ENCODE measurements around the gene RBMS1.

Gene RBMS1

GRCh38 chr2:160510617-160511016 is 17.0 kb upstream of the RBMS1 start:
- Mint-ChIP-seq H3K9me3 (peaks cover 3% of the 10 kb centered on the region), H3K4me3 (no peak overlapping the region), H3K36me3 (ENCODE audit: low read depth) (no peaks in the 10 kb centered on the region), H3K4me1 (ENCODE audit: low read depth) (peaks cover 32% of the 10 kb centered on the region), H3K27ac (no peak overlapping the region), H3K27me3 (no peaks in the 10 kb centered on the region)

- Mint-ChIP-seq H3K9me3 (peaks cover 3% of the 10 kb centered on the region), H3K27ac (no peak overlapping the region), H3K36me3 (ENCODE audit: low read depth) (no peaks in the 10 kb centered on the region), H3K27me3 (no peaks in the 10 kb centered on the region), H3K4me1 (ENCODE audit: low read depth) (peaks cover 23% of the 10 kb centered on the region), H3K4me3 (no peak overlapping the region)
Observed at GRCh38 chr2:160509016-160509415, 15.4 kb upstream of the RBMS1 start.

- peaks cover 22% of the 10 kb centered on the region for H3K4me1 Mint-ChIP-seq (ENCODE audit: low read depth)
- no peak overlapping the region for H3K27ac Mint-ChIP-seq
- no peaks in the 10 kb centered on the region for H3K27me3 Mint-ChIP-seq
- H3K9me3 Mint-ChIP-seq = peaks cover 3% of the 10 kb centered on the region
- no peaks in the 10 kb centered on the region for H3K36me3 Mint-ChIP-seq (ENCODE audit: low read depth)
- no peak overlapping the region for H3K4me3 Mint-ChIP-seq
Observed at GRCh38 chr2:160507464-160507863, 13.9 kb upstream of the RBMS1 start.

- H3K4me1 Mint-ChIP-seq (ENCODE audit: low read depth) = peaks cover 17% of the 10 kb centered on the region
- H3K9me3 Mint-ChIP-seq = peaks cover under 1% of the 10 kb centered on the region
- H3K4me3 Mint-ChIP-seq = peak overlapping the region; percentile 12
- no peaks in the 10 kb centered on the region for H3K27me3 Mint-ChIP-seq
- H3K27ac Mint-ChIP-seq = peak overlapping the region; percentile 61
- H3K36me3 Mint-ChIP-seq (ENCODE audit: low read depth) = no peaks in the 10 kb centered on the region
Observed at GRCh38 chr2:160507046-160507407, 13.4 kb upstream of the RBMS1 start.

GRCh38 chr2:160506371-160507045 is 12.9 kb upstream of the RBMS1 start:
- no peaks in the 10 kb centered on the region for H3K27me3 Mint-ChIP-seq
- H3K4me1 Mint-ChIP-seq (ENCODE audit: low read depth) = peaks cover 17% of the 10 kb centered on the region
- H3K9me3 Mint-ChIP-seq = no peaks in the 10 kb centered on the region
- no peaks in the 10 kb centered on the region for H3K36me3 Mint-ChIP-seq (ENCODE audit: low read depth)
- peak overlapping the region; percentile 12 for H3K4me3 Mint-ChIP-seq
- H3K27ac Mint-ChIP-seq = peak overlapping the region; percentile 61

- Mint-ChIP-seq H3K36me3 (ENCODE audit: low read depth) (no peaks in the 10 kb centered on the region), H3K9me3 (no peaks in the 10 kb centered on the region), H3K4me1 (ENCODE audit: low read depth) (peaks cover 17% of the 10 kb centered on the region), H3K4me3 (no peak overlapping the region), H3K27me3 (no peaks in the 10 kb centered on the region), H3K27ac (no peak overlapping the region)
Observed at GRCh38 chr2:160505256-160505655, 11.6 kb upstream of the RBMS1 start.

- Mint-ChIP-seq H3K27me3 (no peaks in the 10 kb centered on the region), H3K36me3 (ENCODE audit: low read depth) (no peaks in the 10 kb centered on the region), H3K4me1 (ENCODE audit: low read depth) (peaks cover 16% of the 10 kb centered on the region), H3K4me3 (no peak overlapping the region), H3K27ac (no peak overlapping the region), H3K9me3 (no peaks in the 10 kb centered on the region)
Observed at GRCh38 chr2:160502478-160502877, 8.9 kb upstream of the RBMS1 start.

GRCh38 chr2:160501370-160501769 is 7.8 kb upstream of the RBMS1 start:
- H3K9me3 Mint-ChIP-seq = no peaks in the 10 kb centered on the region
- H3K4me1 Mint-ChIP-seq (ENCODE audit: low read depth) = peaks cover 9% of the 10 kb centered on the region
- no peak overlapping the region for H3K4me3 Mint-ChIP-seq
- no peaks in the 10 kb centered on the region for H3K36me3 Mint-ChIP-seq (ENCODE audit: low read depth)
- no peaks in the 10 kb centered on the region for H3K27me3 Mint-ChIP-seq
- no peak overlapping the region for H3K27ac Mint-ChIP-seq

GRCh38 chr2:160499865-160500264 is 6.3 kb upstream of the RBMS1 start:
- Mint-ChIP-seq H3K27ac (no peak overlapping the region), H3K27me3 (no peaks in the 10 kb centered on the region), H3K36me3 (ENCODE audit: low read depth) (no peaks in the 10 kb centered on the region), H3K4me3 (no peak overlapping the region), H3K4me1 (ENCODE audit: low read depth) (peaks cover 18% of the 10 kb centered on the region), H3K9me3 (no peaks in the 10 kb centered on the region)

- Mint-ChIP-seq H3K9me3 (no peaks in the 10 kb centered on the region), H3K27me3 (no peaks in the 10 kb centered on the region), H3K27ac (no peak overlapping the region), H3K4me1 (ENCODE audit: low read depth) (peaks cover 25% of the 10 kb centered on the region), H3K36me3 (ENCODE audit: low read depth) (no peaks in the 10 kb centered on the region), H3K4me3 (no peak overlapping the region)
Observed at GRCh38 chr2:160498137-160498536, 4.5 kb upstream of the RBMS1 start.

- H3K9me3 Mint-ChIP-seq = no peaks in the 10 kb centered on the region
- no peaks in the 10 kb centered on the region for H3K27me3 Mint-ChIP-seq
- peak overlapping the region; percentile 90 for H3K4me3 Mint-ChIP-seq
- peak overlapping the region; percentile 45 for H3K27ac Mint-ChIP-seq
- H3K4me1 Mint-ChIP-seq (ENCODE audit: low read depth) = peaks cover 55% of the 10 kb centered on the region
- H3K36me3 Mint-ChIP-seq (ENCODE audit: low read depth) = no peaks in the 10 kb centered on the region
Observed at GRCh38 chr2:160494201-160494644, 616 bp upstream of the RBMS1 start.

- Mint-ChIP-seq H3K27me3 (no peaks in the 10 kb centered on the region), H3K4me1 (ENCODE audit: low read depth) (peaks cover 68% of the 10 kb centered on the region)
Observed at GRCh38 chr2:160492401-160493226, 993 bp downstream of the RBMS1 start.

GRCh38 chr2:160491911-160492371 is 1.7 kb downstream of the RBMS1 start:
- Mint-ChIP-seq H3K36me3 (ENCODE audit: low read depth) (no peaks in the 10 kb centered on the region), H3K27me3 (no peaks in the 10 kb centered on the region), H3K9me3 (no peaks in the 10 kb centered on the region), H3K27ac (peak overlapping the region; percentile 84), H3K4me3 (peak overlapping the region; percentile 90), H3K4me1 (ENCODE audit: low read depth) (peaks cover 73% of the 10 kb centered on the region)

More at GRCh38 chr2:160492401-160493226, 993 bp downstream of the RBMS1 start:
- H3K4me3 Mint-ChIP-seq = peak overlapping the region; percentile 90
- no peaks in the 10 kb centered on the region for H3K9me3 Mint-ChIP-seq
- H3K36me3 Mint-ChIP-seq (ENCODE audit: low read depth) = no peaks in the 10 kb centered on the region
- H3K27ac Mint-ChIP-seq = peak overlapping the region; percentile 84

- H3K4me3 Mint-ChIP-seq = peak overlapping the region; percentile 90
- H3K27ac Mint-ChIP-seq = peak overlapping the region; percentile 58
- H3K27me3 Mint-ChIP-seq = no peaks in the 10 kb centered on the region
- H3K9me3 Mint-ChIP-seq = no peaks in the 10 kb centered on the region
- H3K36me3 Mint-ChIP-seq (ENCODE audit: low read depth) = no peaks in the 10 kb centered on the region
- H3K4me1 Mint-ChIP-seq (ENCODE audit: low read depth) = peaks cover 76% of the 10 kb centered on the region
Observed at GRCh38 chr2:160490733-160491685, 2.6 kb downstream of the RBMS1 start.

Data from stimulated activated naive CD8-positive, alpha-beta T cell treated with anti-CD3 and anti-CD28 coated beads, Interleukin-15, Interleukin-2, amounts not matched to agents 100 ng/mL and 50 ng/mL, for 24 hours (primary cell).